DMS 273 (cell line): ENCODE data around the gene UBXN7.
"Not testable (repeated sequence)": the region's sequence is repeated elsewhere in the genome, so short reads cannot be mapped to it uniquely, and the experiment has no call there.

ENCODE experiments used
- DNase-seq: peaks from one replicate; lab custom pipeline; 2025; ENCODE audit not compliant: unreplicated experiment; lab: John Stamatoyannopoulos, UW

Gene UBXN7

GRCh38 chr3:196432137-196432879, at the start of gene UBXN7:
Gene UBXN7, minus strand, starts transcription at chr3:196432427. Its CDS starts 28 bp downstream, at chr3:196432399.
- peak; percentile 98 for DNase-seq

- DNase-seq: no peak
These were observed 45.5 kb upstream of the UBXN7 start for GRCh38 chr3:196477678-196478077.

GRCh38 chr3:196472286-196472685, 40.1 kb upstream of the UBXN7 start:
- DNase-seq: no peak

- no peak for DNase-seq
These were observed 39.3 kb upstream of the UBXN7 start for GRCh38 chr3:196471551-196471950.

- not testable (repeated sequence) for DNase-seq
These were observed 38.0 kb upstream of the UBXN7 start for GRCh38 chr3:196470182-196470581.

- no peak for DNase-seq
These were observed 31.6 kb upstream of the UBXN7 start for GRCh38 chr3:196463804-196464203.

GRCh38 chr3:196463478-196463756, 31.2 kb upstream of the UBXN7 start:
- DNase-seq: no peak

GRCh38 chr3:196462680-196463477, 30.7 kb upstream of the UBXN7 start:
- DNase-seq: not testable (repeated sequence)

GRCh38 chr3:196458063-196458462, 25.8 kb upstream of the UBXN7 start:
- no peak for DNase-seq

GRCh38 chr3:196457470-196457869, 25.2 kb upstream of the UBXN7 start:
- not testable (repeated sequence) for DNase-seq

- no peak for DNase-seq
These were observed 22.7 kb upstream of the UBXN7 start for GRCh38 chr3:196454935-196455334.

- DNase-seq: peak; percentile 42
These were observed 13.2 kb upstream of the UBXN7 start for GRCh38 chr3:196445391-196445790.

GRCh38 chr3:196444500-196444894, 12.3 kb upstream of the UBXN7 start:
- no peak for DNase-seq

- DNase-seq: no peak
These were observed 8.5 kb upstream of the UBXN7 start for GRCh38 chr3:196440696-196441095.

- DNase-seq: peak; percentile 82
These were observed 7.9 kb upstream of the UBXN7 start for GRCh38 chr3:196440041-196440537.

- DNase-seq: peak; percentile 79
These were observed 768 bp downstream of the UBXN7 start for GRCh38 chr3:196431181-196432136.

GRCh38 chr3:196428041-196428440, 4.2 kb downstream of the UBXN7 start:
- DNase-seq: no peak

- DNase-seq: not testable (repeated sequence)
These were observed 7.8 kb downstream of the UBXN7 start for GRCh38 chr3:196424421-196424820.

GRCh38 chr3:196423044-196423781, 9.0 kb downstream of the UBXN7 start:
- DNase-seq: peak; percentile 91

- DNase-seq: not testable (repeated sequence)
These were observed 10.6 kb downstream of the UBXN7 start for GRCh38 chr3:196421668-196422067.
